Hypothalamus (tissue), 51 donors: ENCODE results near the gene DDX4.

ENCODE experiments used
- DNase-seq, 51 donors: peaks; one replicate each; lab custom pipeline; 2025; lab: John Stamatoyannopoulos, UW

DDX4 gene

DNA sequence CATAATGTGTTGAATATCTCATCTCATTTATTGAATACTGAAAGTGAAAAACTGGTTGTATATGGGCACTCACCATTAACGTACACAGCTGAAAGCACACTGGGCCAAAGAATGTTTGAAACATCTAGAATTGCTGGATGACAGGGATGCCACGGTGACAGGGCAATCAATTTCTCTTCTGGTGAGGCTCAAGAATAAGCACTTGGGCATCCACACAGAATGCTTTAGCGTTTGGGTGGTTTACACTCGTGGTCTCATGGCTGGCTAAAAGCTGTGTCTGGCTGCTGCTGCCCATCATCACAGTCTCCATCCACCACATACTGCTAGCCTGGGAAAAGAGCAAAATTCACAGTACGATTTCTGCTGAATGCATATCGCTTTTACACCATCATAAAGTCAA is 82.6 kb downstream of the DDX4 start:
- no peak for DNase-seq

DNA sequence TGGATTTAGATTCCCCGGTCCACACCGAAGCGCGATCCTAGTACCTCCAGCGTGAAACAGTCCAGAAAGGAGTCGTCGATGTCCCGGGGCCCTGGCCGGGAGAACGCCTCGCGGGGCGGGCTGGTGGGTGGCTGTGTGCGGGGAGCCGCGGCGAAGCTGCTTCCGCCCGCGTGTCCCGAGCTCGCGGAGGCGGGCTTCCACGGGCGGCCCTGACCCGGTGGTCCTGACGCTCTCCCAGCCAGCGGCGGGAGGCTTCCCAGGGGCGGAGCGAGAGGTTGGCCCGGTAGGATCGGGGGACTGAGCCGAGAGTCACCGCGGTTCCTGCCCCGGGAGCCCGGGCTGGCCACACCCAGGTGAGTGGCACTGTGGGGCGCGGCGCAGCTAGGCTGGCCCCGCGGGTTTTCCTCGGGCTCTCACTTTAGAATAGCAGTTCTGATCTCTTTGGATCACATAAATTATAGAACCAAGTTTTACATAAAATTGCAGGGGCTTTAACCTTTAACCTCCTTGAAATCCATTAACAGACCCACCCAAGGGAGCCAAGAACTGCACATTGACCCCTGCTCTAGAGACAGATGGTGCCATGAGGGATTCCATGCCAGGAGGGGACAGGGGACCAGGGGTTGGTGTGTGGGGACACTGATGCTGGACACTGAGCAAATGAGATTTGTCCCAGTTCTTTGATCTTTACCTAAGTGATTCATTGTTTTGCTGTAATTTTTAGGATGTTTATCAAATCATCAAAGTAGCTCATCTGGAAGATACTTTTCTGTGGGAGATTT is 84.1 kb downstream of the DDX4 start:
- DNase-seq: no peak

DNA sequence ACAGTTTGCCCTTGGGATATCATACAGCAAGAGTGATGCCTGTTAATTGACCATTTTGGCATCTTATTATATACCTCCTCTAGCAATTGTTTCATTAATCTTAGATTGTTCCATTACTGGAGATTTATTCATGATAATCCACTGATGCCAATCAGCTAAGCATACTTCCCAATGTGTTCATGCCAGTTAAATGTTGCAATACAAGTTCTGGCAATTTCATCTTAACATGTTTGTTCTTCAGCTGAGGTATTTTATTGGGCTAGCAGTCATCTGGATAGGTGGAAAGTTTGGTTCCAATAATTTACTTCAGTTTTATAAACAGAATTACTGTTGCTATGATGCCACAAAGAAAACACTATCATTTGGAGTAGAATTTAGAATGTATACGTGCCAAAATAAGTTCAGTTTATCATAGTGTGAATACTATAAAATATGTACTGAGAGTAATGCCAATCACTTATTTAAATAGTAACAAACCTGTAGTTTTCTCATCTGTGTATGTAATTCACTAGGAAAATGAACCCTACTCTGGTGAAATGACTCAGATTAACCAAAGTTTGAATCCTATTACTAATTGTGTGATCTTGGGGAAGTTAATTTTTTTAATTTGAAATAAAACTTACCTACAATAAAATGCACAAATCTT is 85.4 kb downstream of the DDX4 start:
- DNase-seq: no peak

DNA sequence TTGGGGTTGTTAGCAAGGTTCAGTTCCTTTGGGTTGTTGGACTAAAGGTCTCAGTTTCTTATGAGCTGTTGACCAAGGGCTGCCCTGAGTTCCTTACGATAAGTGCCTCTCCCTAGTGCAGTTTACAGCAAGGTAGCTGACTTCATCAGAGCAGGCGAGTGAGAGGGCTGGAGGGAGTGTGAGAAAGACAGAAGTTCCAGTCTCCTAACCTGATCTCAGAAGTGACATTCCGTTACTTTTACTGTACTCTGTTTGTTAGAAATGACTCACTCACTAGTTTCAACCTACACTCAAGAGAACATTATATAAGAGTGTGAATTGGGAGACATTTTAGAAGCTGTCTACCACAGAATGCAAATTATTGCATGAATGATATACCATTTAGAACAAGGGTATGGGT is 92.1 kb downstream of the DDX4 start:
- no peak for DNase-seq

DNA sequence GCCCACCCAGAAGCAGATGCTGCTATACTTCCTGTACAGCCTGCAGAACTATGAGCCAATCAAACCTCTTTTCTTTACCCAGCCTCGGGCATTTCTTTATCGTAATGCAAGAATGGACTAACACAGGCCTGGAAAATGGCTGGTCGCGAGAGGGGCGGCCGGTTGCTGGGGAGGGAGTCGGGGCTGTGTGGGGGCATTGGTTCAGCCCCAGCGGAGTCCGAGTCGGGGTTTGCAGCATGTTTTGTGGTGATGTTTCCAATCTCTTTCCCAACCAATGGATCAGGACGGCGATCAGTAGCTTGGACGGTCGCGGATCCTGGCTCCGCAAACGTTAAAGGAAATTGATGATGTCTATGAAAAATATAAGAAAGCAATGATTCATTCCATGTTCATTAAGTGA is 94.6 kb downstream of the DDX4 start:
- DNase-seq: no peak

DNA sequence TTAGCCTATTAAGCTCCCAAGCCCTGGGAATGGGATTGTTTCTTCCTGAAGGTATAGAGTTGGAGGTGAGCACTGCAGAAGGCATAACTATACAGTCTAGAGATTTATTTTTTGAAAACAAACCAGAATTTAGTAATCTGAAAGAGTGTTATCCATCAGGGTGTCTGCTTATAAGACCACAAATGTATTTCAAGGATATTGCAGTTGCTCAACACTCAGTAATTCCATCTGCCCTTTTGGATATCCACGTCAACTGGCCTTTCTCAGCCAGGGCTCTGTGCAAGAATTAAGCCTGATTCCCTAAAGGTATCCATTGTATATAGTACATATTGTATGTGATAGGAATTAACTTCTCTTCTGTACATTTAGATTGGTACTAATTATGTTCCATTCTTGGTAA is 98.3 kb downstream of the DDX4 start:
- DNase-seq: no peak

DNA sequence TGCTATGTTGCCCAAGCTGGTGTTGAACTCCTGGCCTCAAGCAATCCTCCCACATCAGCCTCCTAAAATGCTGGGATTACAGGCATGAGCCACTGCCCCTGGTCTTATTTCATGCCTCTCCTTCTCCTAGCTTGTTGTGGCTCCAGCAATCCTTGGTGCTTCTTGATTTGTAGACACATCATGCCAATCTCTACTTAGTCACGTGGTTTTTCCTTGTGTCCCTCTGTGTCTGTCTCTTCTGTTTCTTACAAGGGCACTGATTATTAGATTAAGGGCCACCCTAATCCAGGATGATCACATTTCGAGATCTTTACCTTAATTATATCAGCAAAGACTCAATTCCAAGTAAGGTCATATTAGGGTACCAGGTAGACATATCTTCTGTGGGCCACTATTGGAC is 104.1 kb downstream of the DDX4 start:
- no peak for DNase-seq

DNA sequence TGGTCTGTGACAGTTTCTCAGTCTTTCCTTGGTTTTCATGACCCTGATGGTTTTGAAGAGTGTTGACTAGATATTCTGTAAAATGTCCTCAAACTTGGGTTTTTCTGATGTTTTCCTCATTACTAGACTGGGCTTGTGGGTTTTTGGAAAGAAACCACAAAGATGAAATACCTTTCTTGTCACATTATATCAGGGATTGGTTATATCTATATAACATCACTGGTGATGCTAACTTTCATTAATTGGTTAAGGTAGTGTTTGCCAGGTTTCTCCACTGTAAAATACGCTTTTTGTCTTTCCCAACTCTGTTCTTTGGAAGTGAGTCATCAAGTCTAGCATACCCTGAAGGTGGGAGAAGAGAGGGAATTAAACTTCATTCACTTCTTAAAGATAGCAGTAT is 110.0 kb downstream of the DDX4 start:
- DNase-seq: no peak

DNA sequence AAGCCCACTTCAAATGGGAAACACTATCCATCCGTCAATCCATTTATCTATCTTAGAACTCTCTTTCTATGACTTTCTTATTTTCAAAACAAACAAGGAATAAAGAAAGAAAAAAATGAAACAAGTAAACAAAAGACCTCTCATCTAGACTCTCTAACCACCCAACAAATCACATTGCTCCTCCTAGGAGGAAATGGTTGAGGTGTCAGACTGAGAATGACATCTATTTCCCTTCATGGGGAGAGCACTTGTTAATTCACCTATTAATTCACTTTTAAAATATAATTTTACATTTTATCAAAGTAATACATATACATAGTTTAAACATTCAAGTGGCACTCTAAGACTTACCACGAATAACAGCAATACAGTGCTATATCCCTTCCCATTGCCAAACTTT is 110.9 kb downstream of the DDX4 start:
- DNase-seq: no peak

DNA sequence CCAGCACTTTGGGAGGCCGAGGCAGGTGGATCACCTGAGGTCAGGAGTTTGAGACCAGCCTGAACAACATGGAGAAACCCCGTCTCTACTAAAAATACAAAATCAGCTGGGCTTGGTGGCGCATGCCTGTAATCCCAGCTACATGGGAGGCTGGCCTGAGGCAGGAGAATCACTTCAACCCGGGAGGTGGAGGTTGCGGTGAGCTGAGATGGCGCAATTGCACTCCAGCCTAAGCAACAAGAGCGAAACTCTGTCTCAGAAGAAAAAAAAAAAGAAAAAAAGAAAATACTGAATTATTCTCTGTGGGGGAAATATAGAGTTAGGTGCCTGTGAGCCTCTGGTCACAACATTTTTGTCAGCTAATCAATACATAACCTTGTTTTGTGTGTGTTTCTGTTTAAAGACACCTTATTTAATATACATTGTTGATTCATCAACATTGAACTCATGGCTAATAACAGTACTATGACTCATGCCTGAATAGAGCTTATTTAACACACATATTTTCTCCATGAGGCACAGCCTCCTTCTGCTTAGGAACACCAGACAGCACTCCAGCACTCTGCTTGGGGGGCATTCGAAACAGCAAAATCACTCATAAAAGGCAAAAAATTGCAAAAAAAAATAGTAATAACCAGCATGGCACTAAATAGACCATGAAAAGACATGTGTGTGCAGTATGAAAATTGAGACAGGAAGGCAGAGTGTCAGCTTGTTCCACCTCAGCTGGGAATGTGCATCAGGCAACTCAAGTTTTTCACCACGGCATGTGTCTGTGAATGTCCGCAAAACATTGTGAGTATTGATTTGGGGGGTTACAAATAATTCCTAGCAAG is 113.2 kb downstream of the DDX4 start, which contains the start of gene IL31RA:
TSS of gene IL31RA (plus strand) at position 519 of the 836 bp plus-strand sequence. CDS start at position 733, 214 bp downstream.
- DNase-seq: no peak

DNA sequence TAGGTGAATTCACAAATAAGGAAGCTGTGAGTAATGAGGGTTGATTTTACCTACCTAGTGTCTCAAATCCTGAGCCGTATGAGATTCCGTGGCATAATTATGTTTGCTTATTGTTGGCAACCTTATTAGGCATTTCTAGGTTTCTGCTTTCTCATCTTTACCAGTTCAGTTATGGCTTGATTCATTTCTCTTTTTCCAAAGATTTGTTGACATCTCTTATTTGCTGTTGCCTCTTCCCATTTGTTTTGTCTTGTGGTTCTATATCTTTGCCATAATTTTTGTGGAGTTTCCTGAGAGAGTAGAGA is 113.8 kb downstream of the DDX4 start:
- DNase-seq: no peak

DNA sequence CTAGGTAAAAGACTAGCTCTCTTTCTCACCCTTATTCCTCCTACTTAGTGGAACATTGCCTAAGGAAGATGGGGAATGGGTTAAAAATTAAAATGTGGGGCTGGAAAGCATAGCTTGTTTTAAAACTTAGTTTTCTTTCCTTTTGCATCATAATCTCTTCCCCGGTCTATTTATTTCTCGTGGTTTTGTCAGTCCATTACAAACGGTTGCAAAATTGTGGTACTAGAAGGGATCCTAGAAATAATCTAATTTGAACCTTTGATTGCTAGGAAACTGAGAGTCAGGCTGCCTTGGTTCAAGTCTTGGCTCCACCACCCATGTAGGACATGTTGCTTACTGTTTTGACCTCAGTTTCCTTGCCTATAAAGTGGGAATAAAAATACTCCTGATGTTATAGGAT is 114.6 kb downstream of the DDX4 start:
- DNase-seq: no peak

DNA sequence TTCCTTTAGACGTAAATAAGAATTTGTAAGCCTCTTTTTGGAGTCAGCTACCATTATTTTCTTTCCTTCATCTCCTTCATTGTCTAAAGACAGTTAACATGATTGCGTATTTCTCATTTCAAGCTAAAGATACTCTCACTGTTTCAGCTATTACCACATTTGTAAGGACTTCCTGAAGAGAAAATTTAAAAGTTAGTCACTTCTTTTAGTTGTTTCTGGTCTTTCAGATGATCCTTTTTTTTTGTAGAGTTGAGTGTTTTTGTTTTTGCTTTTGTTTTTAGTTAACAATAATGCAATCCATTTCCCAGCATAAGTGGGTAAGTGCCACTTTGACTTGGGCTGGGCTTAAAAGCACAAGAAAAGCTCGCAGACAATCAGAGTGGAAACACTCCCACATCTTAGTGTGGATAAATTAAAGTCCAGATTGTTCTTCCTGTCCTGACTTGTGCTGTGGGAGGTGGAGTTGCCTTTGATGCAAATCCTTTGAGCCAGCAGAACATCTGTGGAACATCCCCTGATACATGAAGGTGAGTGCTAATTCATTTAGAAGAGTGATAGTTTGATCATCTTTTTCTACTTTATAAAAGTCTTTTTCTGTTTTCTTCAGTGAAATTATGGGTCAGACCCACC is 115.3 kb downstream of the DDX4 start:
- DNase-seq: no peak

DNA sequence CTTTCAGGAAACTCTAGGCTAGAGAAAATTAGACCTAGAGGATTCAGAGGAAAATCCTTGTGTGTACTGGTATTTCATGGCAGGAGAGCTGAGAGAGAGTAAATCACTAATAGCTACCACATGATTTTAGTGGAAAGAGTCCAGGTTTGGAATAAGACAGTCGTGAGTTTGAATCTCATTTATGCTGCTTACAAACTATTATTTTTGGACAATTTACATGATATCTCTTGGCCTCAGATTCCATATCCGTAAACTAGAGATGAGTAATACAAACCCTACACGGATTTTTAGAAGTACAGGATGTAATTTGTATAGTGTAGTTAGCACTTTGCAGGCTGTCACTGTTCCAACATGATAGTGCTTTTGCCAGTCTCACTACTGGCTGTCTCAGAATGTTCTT is 116.0 kb downstream of the DDX4 start:
- no peak for DNase-seq

DNA sequence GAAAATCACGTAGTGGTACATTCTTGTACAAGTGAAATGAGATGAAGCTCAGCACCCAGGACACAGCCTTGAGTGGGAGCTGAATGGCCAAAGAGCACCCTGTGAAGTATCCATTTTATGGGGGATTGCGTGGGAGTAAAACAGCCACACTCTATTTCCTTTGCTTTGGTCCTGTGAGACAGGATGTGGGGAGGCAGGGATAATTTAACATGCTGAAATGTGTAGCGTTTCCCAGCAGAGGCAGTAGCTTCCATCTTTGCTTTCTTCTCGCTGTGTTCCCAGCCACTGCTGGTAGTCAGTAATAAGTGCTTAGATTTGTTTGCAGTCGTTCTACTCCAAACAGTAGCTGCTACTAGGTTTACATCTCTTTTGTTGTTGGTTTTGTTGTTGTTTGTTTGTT is 117.6 kb downstream of the DDX4 start:
- DNase-seq: no peak

DNA sequence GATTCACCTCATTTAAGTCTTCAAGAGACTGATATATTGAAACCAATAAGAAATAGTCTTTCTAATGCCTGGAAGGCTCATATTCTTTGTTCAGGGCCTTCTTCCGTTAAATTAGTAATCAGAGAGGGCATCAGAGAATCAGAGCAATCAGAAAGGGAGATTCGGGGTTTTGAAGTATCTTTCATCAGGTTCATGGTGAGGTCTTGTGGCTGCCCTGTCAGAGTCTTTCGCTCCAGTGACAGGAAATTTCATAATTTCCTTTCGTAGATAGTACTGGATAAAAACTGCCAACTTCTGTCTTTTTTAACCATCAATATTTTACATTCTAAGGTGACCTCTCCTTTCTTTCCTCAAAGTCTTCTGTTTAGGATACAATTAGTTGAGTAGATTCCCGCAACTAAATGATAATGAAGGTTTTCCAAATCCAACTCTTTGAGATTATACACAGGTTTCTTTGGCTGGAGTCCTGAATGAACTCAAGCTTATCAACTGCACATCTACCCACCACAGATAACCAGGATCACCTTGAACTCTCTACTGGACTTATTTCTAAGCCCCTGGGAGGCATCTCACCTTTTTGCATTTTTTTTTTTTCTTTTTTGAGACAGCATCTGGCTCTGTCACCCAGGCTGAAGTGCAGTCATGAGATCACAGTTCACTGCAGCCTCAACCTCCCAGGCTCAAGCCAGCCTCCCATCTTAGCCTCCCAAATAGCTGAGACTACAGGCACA is 118.8 kb downstream of the DDX4 start:
- DNase-seq: no peak

DNA sequence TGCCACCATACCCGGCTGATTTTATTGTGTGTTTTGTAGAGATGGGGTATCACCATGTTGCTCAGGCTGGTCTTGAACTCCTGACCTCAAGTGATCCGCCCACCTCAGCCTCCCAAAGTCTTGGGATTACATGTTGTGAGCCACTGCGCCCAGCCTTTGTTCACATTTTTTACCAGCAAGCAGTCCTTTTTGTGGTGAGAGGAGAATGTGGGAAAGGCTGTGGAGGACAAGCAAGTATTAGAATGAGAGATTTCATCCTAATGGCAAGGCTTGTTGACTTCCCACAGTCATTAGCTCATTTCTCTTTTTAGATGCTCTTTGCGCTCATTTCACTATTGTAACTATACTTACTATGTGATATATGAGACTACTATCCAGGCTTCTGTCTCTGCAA is 119.4 kb downstream of the DDX4 start:
- no peak for DNase-seq

DNA sequence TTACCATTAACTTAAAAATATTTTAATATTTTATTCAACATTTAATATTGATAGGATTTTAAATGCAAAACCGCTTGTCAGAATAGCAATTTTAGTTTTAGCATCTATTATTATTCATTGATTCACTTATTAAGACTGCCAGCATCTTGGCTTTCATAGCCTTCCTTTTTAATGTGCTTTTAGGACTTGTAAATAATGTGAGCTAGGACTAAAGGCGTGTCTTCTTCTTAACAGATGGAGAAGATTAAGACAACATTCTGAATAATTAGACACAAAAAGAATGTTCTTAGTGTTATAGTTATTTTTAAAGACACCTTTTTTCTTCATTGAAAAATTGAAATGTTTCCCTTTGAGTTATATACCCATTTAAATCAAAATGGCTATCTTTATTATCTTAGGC is 120.2 kb downstream of the DDX4 start:
- no peak for DNase-seq

DNA sequence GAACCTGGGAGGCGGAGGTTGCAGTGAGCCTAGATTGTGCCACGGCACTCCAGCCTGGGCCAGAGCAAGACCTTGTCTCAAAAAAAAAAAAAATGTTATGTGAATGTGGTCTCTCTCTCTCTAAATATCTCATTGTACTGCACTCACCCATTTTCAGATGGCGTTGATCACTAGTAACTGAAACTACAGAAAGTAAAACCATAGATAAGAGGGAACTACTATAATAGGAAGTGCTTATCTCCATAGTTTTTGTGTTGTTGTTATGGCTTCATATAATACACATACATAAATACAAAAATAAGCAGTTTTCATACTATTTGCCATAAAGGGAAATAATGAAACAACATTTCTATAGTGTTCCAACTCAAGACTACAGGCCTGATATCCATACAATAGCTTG is 122.4 kb downstream of the DDX4 start:
- DNase-seq: no peak

DNA sequence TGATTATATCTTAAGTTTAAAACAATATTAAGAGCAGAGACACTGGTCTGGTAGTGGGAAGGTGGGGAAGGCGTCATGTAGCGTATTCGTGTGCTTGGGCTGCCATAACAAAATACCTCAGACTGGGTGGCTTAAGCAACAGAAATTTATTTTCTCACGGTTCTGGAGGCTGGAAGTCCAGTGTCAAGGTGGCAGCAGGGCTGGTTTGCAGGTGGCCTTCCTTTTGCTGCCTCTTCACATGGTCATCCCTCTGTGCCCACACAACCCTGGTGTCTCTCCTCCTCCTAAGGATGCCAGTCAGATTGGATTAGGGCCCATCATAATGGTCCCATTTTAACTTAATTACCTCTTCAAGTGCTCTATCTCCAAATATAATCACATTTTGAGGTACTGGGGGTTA is 122.8 kb downstream of the DDX4 start:
- no peak for DNase-seq
